Activated naive CD8-positive, alpha-beta T cell treated with anti-CD3 and anti-CD28 coated beads for 36 hours (primary cell): ENCODE data around the gene ECHS1. TPM values are rescaled to one million over a fixed set of nuclear protein-coding genes. Genes with fewer than 3 reads are reported as not detected.
A peak's percentile ranks its signal among the peaks of the same experiment; 100 is the strongest.

Experiments
- DNase-seq: peaks from one replicate; pipeline ENCODE4 v3.0.0; 2021
- H3K27ac Mint-ChIP-seq: one replicate; pipeline ENCODE4 v1.8.0; 2022; ENCODE audit warnings: mild to moderate bottlenecking, moderate library complexity, mixed read lengths
- H3K27me3 Mint-ChIP-seq: one replicate; pipeline ENCODE4 v1.8.0; 2022; ENCODE audit warnings: mild to moderate bottlenecking, mixed read lengths
- H3K36me3 Mint-ChIP-seq: one replicate; pipeline ENCODE4 v1.8.0; 2021; ENCODE audit warnings: mild to moderate bottlenecking, mixed read lengths
- H3K4me1 Mint-ChIP-seq: one replicate; pipeline ENCODE4 v1.8.0; 2021; ENCODE audit warnings: mixed read lengths
- H3K4me3 Mint-ChIP-seq: one replicate; pipeline ENCODE4 v1.8.0; 2022; ENCODE audit warnings: mild to moderate bottlenecking, moderate library complexity, mixed read lengths
- H3K9me3 Mint-ChIP-seq: one replicate; pipeline ENCODE4 v1.8.0; 2022; ENCODE audit warnings: mixed read lengths
- total RNA-seq, 2 experiments: library from RNA; stranded (reverse); gene quantifications; one replicate each; pipeline ENCODE4 v1.2.3, GENCODE V29; 2021

The ECHS1 gene
- total RNA-seq, 2 experiments from 2014 or later = 58.1 to 62.2 TPM

DNA sequence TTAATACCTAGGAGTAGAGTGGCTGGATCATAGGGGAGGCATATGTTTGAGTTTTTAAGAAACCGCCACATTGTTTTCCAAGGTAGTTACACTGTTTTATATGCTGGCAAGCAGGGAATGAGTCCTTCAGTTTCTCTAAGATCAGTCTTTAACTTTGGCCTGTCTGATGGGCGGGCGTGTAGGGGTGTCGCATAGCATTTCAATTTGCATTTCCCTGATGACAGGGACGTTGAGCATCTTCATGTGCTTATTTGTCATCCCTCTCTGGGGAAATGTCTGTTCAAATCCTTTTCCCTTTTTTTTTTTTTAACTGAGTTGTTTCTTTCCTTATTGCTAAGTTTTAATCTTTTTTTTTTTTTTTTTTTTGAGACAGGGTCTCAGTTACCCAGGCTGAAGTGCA lies 30.6 kb upstream of the ECHS1 start:
- H3K27ac Mint-ChIP-seq = no peak overlapping the region
- H3K4me3 Mint-ChIP-seq = no peak overlapping the region
- no peaks in the 10 kb centered on the region for H3K27me3 Mint-ChIP-seq
- H3K9me3 Mint-ChIP-seq = no peaks in the 10 kb centered on the region
- peaks cover 43% of the 10 kb centered on the region for H3K4me1 Mint-ChIP-seq
- no peak for DNase-seq
- H3K36me3 Mint-ChIP-seq = peaks cover 52% of the 10 kb centered on the region

DNA sequence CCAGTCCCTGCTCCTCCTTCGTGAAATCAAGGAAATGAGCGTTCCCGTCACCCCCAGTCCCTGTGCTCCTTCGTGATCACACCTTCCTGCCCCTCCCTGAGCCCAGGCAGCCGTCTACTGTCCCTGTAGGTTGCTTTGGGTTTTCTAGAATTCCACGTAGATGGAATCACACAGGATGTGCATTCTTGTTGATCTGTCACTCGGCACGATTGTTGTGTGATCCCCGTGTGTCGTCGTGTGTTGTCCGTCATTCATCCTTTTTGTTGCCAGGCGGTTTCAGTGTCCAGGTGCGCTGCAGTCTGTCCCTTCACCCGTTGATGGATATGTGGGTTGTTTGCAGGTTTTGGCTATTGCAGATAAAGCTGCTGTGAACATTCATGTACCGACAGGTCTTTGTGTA lies 30.2 kb upstream of the ECHS1 start:
- Mint-ChIP-seq H3K27ac (no peak overlapping the region), H3K9me3 (no peaks in the 10 kb centered on the region), H3K27me3 (no peaks in the 10 kb centered on the region), H3K36me3 (peaks cover 52% of the 10 kb centered on the region), H3K4me3 (no peak overlapping the region), H3K4me1 (peaks cover 40% of the 10 kb centered on the region)
- DNase-seq = no peak

DNA sequence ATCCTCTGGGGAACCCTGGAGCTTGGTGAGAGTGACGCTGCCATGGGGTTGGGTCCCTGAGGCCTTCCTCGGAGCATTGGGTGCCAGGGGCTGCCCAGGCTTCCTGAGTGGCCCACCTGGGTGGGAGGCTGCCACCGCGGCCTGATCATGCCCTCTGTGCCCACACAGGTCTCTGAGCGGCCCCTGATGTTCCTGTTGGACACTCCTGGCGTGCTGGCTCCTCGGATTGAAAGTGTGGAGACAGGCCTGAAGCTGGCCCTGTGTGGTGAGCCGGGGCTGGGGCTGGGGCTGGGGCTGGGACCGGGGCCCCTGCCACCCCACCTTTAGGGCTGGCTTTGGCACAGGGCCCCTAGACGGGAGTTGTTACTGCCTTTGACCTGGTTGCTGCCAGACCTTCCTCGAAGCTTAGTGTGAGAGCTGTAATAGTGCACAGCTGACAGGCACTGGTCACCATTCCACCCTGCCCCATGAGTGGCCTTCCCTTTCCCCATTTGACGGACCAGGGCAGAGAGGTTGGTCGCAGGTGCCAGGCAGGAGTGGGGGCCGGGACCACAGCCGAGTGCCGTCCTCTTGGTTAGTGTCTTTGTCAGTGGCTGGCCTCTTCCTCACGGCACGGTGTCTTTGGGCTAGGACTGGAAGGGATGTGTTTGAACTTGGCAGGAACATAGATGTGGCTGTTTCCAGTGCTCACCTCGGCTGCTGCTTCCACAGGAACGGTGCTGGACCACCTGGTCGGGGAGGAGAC lies 29.0 kb upstream of the ECHS1 start:
- H3K4me1 Mint-ChIP-seq = peaks cover 41% of the 10 kb centered on the region
- no peak overlapping the region for H3K27ac Mint-ChIP-seq
- no peaks in the 10 kb centered on the region for H3K27me3 Mint-ChIP-seq
- H3K4me3 Mint-ChIP-seq = no peak overlapping the region
- DNase-seq = no peak
- H3K36me3 Mint-ChIP-seq = peaks cover 51% of the 10 kb centered on the region
- no peaks in the 10 kb centered on the region for H3K9me3 Mint-ChIP-seq

DNA sequence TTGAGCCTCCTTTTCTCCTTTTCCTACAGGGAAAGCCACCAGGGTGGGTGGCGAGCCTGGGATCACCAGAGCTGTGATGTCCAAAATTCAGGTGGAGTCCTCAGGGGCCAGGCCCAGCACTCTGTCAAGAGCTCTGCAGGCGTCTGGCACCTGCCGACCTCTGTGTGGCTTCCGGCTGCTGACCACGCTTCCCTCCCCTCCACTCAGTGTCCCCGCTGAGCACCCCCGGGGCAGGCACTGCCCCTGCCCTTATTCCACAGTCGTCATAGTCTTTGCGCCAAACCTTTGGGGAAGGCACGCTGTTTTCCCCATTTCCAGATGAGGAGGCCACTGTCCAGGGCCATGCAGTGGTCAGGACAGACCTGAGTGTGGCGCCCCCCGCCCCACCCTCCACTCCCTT lies 28.3 kb upstream of the ECHS1 start:
- peaks cover 48% of the 10 kb centered on the region for H3K36me3 Mint-ChIP-seq
- H3K27me3 Mint-ChIP-seq = no peaks in the 10 kb centered on the region
- peak overlapping the region; percentile 66 for H3K27ac Mint-ChIP-seq
- peaks cover 40% of the 10 kb centered on the region for H3K4me1 Mint-ChIP-seq
- H3K4me3 Mint-ChIP-seq = no peak overlapping the region
- no peaks in the 10 kb centered on the region for H3K9me3 Mint-ChIP-seq
- no peak for DNase-seq

DNA sequence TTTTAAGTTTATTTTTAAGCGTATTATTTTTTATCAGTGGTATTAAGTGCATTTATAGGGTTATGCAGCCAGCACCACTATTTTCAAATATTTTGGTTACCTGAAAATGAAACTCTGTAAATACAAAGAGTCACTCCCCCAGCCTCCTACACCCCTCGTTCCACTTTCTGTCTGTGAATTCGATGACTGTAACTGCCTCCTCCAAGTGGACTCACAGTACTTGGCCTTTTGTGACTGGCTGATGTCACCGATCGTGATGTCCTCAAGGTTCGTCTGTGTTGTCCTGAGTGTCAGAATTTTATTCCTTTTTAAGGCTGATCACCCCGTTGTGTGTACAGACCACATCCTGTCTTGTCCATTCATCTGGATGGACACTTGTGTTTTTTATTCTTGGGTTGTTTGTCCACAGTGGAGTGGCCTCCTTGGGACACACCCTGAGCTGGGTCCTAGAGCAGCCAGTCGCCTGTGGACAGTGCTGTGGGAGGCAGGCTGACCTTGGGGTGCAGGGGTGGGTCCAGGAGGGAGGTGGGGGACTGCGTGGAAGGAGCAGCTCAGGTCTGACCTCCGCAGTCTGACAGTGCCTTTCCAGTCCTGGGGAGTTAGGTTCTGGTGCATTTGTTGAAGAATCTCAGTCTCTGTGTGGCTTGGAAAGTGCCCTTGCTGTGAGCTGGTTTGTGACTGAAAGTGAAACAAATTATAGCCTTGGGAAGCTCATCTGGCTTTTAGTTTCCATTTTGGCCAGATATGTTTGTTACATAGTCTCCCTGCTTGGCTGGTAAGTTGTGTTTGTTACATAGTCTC lies 27.7 kb upstream of the ECHS1 start:
- no peaks in the 10 kb centered on the region for H3K9me3 Mint-ChIP-seq
- no peaks in the 10 kb centered on the region for H3K27me3 Mint-ChIP-seq
- H3K36me3 Mint-ChIP-seq = peaks cover 47% of the 10 kb centered on the region
- H3K27ac Mint-ChIP-seq = peak overlapping the region; percentile 66
- DNase-seq = no peak
- H3K4me3 Mint-ChIP-seq = peak overlapping the region; percentile 16
- peaks cover 39% of the 10 kb centered on the region for H3K4me1 Mint-ChIP-seq

DNA sequence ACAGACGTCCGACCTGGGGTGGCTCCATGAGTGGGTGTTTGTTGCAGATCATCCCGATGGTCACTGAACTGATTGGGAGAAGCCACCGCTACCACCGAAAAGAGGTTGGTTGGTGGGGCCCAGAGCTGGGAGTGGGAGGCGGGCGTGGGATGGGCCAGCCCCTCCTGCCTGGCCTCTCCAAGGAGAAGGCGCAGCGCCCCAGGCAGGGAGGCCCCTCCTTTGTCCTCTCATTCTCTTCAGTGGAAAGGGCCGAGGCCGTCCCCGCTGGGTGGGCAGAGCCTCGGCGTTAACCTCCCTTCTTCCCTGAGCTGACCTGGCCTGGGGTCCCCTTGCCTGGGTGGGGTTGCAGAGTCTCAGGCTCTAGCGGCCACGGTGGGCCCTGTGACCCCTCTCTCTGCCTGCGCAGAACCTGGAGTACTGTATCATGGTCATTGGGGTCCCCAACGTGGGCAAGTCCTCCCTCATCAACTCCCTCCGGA lies 26.0 kb upstream of the ECHS1 start:
- no peaks in the 10 kb centered on the region for H3K27me3 Mint-ChIP-seq
- H3K36me3 Mint-ChIP-seq = peaks cover 45% of the 10 kb centered on the region
- DNase-seq = no peak
- H3K27ac Mint-ChIP-seq = no peak overlapping the region
- H3K4me3 Mint-ChIP-seq = no peak overlapping the region
- H3K9me3 Mint-ChIP-seq = no peaks in the 10 kb centered on the region
- peaks cover 38% of the 10 kb centered on the region for H3K4me1 Mint-ChIP-seq

DNA sequence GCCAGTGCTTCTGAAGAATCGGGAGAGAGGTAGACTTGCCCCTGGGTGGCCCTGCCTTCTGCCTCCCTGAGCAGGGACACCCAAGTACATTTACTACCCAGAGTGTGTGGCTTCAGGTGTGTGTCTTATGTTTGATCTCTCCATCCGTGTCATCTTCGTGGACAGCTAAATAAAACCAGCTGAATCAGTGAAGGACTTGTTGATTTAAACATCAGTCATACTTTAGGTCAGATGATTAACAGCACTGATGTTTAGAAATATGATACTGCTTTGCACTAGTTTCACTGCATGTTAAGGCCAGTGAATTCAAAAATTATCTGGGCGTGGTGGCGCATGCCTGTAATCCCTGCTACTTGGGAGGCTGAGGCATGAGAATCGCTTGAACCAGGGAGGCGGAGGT lies 24.8 kb upstream of the ECHS1 start:
- no peak overlapping the region for H3K4me3 Mint-ChIP-seq
- DNase-seq = no peak
- H3K36me3 Mint-ChIP-seq = peaks cover 38% of the 10 kb centered on the region
- no peaks in the 10 kb centered on the region for H3K9me3 Mint-ChIP-seq
- no peaks in the 10 kb centered on the region for H3K27me3 Mint-ChIP-seq
- peaks cover 33% of the 10 kb centered on the region for H3K4me1 Mint-ChIP-seq
- no peak overlapping the region for H3K27ac Mint-ChIP-seq

DNA sequence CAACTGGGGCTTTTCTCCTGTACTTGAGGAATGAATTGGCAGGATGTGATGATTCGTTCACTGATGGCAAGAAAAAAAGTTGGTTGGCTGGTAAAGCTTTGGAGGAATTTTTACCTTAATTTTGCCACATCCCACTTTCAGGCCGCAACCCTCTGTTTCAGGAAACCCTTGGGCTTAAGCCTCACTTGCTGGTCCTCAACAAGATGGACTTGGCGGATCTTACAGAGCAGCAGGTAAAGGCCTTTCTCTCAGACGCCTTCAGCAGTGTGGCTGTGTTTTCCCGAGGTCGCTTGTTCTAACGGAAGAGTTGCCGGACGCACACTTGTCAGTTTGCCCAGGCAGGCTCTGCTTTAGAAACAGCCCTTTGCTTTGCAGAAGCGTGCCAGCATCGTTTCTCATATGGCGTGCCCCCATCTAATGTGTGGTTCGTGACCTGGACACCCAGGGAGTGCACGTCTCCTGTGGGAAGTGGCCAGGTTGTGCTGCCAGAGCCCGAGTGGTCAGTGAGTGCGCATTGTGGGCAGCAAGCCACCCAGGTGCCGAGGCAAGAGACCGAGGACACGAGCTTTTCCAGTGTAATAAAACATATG lies 23.0 kb upstream of the ECHS1 start:
- Mint-ChIP-seq H3K4me1 (peaks cover 38% of the 10 kb centered on the region), H3K36me3 (peaks cover 33% of the 10 kb centered on the region), H3K27ac (no peak overlapping the region), H3K9me3 (no peaks in the 10 kb centered on the region), H3K4me3 (no peak overlapping the region), H3K27me3 (no peaks in the 10 kb centered on the region)
- DNase-seq = no peak

DNA sequence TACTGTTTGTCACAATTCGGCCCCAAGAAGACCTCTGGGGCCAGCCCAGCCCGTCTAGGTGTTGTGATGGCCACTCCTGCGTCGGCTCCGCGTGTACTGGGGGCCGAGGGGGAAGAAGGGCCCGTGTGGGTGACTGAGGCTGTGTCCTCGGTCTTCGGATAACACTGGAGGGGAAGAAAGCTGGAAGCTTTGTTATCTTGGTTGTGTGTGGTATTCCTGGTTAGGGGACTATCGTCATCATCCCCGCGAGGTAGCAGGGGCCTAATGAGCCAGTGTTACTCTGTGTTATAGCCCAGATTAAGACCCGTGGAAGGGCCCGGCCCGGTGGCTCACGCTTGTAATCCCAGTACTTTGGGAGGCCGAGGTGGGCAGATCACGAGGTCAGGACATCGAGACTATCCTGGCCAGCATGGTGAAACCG lies 21.7 kb upstream of the ECHS1 start:
- H3K9me3 Mint-ChIP-seq = no peaks in the 10 kb centered on the region
- peak overlapping the region; percentile 96 for H3K27ac Mint-ChIP-seq
- peaks cover 30% of the 10 kb centered on the region for H3K36me3 Mint-ChIP-seq
- DNase-seq = no peak
- H3K27me3 Mint-ChIP-seq = no peaks in the 10 kb centered on the region
- H3K4me3 Mint-ChIP-seq = peak overlapping the region; percentile 93
- peaks cover 40% of the 10 kb centered on the region for H3K4me1 Mint-ChIP-seq

DNA sequence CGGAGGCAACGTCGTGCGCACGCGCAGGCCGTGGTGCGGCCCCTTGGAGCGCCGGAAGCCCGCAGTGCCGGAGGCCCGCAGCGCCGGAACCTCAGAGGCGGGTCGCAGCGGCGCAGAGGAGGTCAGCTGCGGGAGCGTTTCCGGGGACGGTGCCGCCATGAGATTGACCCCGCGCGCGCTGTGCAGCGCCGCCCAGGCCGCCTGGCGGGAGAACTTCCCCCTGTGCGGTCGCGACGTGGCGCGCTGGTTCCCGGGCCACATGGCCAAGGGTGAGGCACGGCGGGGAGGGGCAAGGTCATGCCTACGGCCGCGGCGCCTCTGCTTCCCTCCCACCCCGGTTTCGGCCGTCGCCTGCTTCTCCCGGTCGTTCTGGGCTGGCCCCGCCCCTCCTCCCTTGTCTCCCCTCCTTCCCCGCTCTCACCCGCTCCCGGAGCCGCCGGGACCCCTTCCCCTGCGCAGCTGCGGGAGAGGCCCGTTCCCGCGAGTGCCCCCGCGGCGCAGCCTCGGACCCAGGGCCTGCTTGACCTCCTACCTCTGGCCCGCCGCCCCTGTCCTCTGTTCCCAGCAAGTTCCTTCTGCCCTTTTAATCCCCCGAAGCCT lies 21.0 kb upstream of the ECHS1 start, which contains the start of gene MTG1:
Gene MTG1, plus strand, starts transcription at position 94 of the 600 bp plus-strand sequence. Its CDS starts 64 bp downstream, at position 158.
- DNase-seq = peak; percentile 97
- Mint-ChIP-seq H3K9me3 (no peaks in the 10 kb centered on the region), H3K4me1 (peaks cover 44% of the 10 kb centered on the region), H3K27me3 (no peaks in the 10 kb centered on the region), H3K36me3 (peaks cover 30% of the 10 kb centered on the region), H3K4me3 (peak within 1 kb of the TSS; percentile 93), H3K27ac (peak within 1 kb of the TSS; percentile 96)

DNA sequence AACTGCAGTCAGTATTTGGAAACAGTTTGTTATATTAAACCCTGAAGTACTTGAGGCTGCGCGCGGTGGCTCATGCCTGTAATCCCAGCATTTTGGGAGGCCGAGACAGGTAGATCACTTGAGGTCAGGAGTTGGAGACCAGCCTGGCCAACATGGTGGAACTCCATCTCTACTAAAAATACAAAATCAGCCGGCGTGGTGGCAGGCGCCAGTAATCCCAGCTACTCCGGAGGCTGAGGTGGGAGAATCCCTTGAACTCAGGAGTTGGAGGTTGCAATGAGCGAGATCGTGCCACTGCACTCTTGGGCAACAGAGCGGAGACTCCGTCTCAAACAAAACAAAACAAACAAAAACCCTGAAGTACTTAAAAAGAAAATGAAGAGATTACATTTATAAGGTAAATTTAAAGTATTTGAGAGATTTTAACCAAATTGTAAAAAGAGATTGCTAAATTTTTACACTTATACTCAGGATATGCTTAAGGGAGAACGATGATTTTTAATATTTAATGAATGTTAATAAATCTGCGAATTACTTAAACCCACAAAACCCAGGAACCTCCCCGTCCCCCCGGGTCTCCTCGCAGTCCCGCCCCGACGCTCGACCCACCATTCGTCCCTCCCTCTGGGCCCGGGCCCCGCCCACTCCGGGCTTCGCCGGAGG lies 20.4 kb upstream of the ECHS1 start:
- Mint-ChIP-seq H3K9me3 (no peaks in the 10 kb centered on the region), H3K36me3 (peaks cover 25% of the 10 kb centered on the region), H3K4me3 (peak overlapping the region; percentile 93), H3K27ac (peak overlapping the region; percentile 70), H3K4me1 (peaks cover 49% of the 10 kb centered on the region), H3K27me3 (no peaks in the 10 kb centered on the region)
- DNase-seq = no peak

DNA sequence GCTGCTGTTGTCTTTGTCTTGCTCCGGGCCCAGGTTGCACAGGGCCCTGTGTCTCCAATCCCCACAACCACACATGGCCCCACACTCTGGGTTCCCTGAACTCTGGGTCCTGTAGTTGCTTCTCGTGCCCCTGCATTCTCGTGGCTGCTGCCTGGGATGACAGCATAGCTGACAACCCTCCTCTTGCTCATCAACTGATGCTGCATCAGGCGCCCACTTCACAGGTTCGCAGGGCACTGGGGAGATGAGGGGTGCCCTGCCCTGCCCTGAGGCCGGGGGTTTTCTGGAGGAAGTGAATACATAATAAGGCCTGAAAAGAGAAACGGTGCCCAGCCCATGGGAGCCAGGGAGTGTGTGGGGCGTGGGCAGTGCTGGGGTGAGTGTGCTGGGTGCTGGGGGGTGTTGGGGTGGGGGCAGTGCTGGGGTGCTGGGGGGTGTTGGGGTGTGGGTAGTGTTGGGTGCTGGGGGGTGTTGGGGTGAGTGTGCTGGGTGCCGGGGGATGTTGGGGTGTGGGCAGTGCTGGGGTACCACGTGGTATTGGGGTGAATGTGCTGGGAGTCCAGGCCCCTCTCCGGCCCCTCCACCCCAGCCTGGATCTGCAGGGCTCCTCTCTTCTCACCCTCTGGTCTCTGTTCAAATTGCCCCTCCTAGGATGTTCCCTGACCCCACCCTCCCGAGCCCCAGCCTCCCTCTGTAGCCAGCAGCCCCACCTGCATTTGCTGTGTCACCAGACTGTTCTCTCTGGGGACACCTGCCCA lies 18.8 kb upstream of the ECHS1 start:
- no peaks in the 10 kb centered on the region for H3K9me3 Mint-ChIP-seq
- H3K4me3 Mint-ChIP-seq = peak overlapping the region; percentile 22
- peaks cover 12% of the 10 kb centered on the region for H3K36me3 Mint-ChIP-seq
- H3K4me1 Mint-ChIP-seq = peaks cover 47% of the 10 kb centered on the region
- H3K27ac Mint-ChIP-seq = peak overlapping the region; percentile 99
- H3K27me3 Mint-ChIP-seq = no peaks in the 10 kb centered on the region
- no peak for DNase-seq

DNA sequence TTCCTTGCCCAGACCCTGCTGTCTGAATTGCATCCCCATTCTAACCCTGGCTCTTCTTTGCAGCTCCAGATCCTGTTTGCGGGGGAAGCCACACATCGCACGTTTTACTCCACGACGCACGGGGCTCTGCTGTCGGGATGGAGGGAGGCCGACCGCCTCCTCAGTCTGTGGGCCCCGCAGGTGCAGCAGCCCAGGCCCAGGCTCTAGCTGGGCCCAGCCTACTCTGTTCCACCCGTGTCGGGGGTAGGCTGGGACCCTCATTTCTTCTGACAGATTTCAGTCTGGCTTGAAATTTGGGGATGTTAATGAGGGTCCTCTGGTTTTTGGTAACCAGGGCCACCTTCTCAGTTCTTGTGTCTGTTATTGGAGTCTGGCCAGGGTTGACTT lies 18.1 kb upstream of the ECHS1 start:
- peaks cover 12% of the 10 kb centered on the region for H3K36me3 Mint-ChIP-seq
- H3K27me3 Mint-ChIP-seq = no peaks in the 10 kb centered on the region
- no peak overlapping the region for H3K4me3 Mint-ChIP-seq
- H3K27ac Mint-ChIP-seq = peak overlapping the region; percentile 99
- H3K9me3 Mint-ChIP-seq = no peaks in the 10 kb centered on the region
- DNase-seq = no peak
- H3K4me1 Mint-ChIP-seq = peaks cover 46% of the 10 kb centered on the region
